Lower leg skin (tissue), 3 donors: Measurements from ENCODE around the gene THUMPD2.

Experiments used
- CTCF ChIP-seq, 3 donors: fragments of 450-650 bp; IDR thresholded peaks; one replicate each; pipeline ENCODE4 v1.5.1; 2016; ENCODE audit warnings: antibody characterized with exemption in 3 of 3, mild to moderate bottlenecking in 3 of 3, moderate library complexity in 2 of 3
- POLR2A ChIP-seq, 2 donors: fragments of 450-650 bp; IDR thresholded peaks; one replicate each; pipeline ENCODE4 v1.6.1; 2016 to 2017; ENCODE audit warnings: antibody characterized with exemption in 2 of 2, mild to moderate bottlenecking in 1 of 2, moderate library complexity in 1 of 2

DNA sequence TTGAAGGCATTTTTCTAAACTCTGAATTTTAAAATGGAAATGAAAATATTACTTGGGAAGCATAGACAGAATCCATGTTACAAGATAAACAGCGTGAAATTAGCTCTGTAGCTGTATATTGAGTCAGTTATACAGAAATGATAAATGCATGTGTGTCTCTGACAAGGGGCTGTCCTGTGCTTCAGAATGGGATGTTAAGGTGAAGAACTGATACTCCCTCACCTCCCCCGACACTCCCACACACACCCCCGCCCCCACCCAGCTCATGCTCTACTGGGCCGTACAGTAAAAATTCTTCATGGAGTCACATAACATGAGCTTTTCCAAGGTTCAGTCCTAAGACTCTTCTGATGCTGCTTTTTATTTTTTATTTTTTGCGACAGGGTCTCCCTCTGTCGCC lies 869 bp upstream of the THUMPD2 start:
- TF ChIP-seq CTCF (IDR thresholded peaks at IDR 0.05) (no peak), POLR2A (IDR thresholded peaks at IDR 0.05) (no peak)
